NCI-H524 treated with DMSO at 0.1 percent for 48 hours (cell line): Measurements from ENCODE around the gene SAMD3.
"Not testable (repeated sequence)": the region's sequence is repeated elsewhere in the genome, so short reads cannot be mapped to it uniquely, and the experiment has no call there.

Source experiments
- DNase-seq: peaks from one replicate; lab custom pipeline; 2025; lab: John Stamatoyannopoulos, UW

SAMD3 gene

DNA sequence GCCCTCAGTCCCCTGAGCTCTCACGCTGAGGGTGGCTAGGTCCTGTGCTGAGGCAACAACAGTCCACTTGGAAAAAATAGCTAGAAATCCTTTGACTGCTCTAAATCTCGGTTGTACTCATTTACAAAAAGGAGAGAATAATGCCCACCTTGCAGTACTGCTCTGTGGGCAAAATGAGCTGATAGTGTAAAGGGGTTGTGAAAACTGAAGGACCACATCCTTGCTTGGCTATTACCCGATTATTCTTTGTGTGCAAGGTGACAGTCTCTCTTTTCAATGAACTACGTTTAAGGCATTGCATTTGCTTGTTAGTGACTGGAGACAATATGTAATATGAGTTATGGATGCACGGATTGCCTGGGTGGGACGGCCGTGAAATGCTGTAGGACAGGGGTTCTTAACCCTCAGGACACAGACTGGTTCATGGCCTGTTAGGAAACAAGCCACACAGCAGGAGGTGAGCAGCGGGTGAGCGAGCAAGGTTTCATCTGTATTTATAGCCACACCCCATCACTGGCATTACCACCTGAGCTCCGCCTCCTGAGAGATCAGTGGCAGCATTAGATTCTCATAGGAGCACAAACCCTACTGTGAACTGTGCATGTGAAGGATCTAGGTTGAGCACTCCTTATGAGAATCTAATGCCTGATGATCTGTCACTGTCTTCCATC is 14.6 kb downstream of the SAMD3 start:
- no peak for DNase-seq

GRCh38 chr6:130206479-130206878 is 16.3 kb downstream of the SAMD3 start:
- no peak for DNase-seq

- DNase-seq = no peak
These were observed 18.4 kb downstream of the SAMD3 start for GRCh38 chr6:130204322-130204721.

GRCh38 chr6:130203370-130203769 is 19.4 kb downstream of the SAMD3 start:
- no peak for DNase-seq

- no peak for DNase-seq
These were observed 20.0 kb downstream of the SAMD3 start for GRCh38 chr6:130202782-130203181.

- no peak for DNase-seq
These were observed 22.7 kb downstream of the SAMD3 start for GRCh38 chr6:130200020-130200419.

DNA sequence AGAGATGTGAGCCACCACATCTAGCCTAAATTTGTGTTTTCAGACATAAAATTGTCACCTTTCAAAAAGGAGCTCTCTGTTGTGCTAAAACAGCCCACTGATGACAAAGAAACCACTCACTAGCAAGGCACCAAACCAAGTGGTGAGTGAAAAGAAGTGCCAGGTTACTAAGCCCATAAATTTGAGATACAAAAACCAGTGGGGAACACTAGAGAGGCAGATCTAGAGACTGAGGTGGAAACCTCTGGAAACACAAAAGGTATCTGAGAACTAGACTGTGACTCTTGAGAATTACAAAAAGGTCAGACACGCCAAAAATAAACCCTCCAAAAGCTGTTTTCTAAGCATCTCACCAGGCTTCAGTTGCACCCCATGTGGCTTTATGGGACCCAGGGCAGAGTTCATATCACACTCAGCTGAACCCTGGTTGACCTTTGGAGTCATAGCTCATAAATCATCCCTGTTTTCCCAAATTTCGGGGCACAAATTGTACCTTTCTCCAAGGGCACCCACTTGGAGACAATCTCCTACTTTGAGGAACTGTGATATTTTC is 24.2 kb downstream of the SAMD3 start:
- DNase-seq = no peak

DNA sequence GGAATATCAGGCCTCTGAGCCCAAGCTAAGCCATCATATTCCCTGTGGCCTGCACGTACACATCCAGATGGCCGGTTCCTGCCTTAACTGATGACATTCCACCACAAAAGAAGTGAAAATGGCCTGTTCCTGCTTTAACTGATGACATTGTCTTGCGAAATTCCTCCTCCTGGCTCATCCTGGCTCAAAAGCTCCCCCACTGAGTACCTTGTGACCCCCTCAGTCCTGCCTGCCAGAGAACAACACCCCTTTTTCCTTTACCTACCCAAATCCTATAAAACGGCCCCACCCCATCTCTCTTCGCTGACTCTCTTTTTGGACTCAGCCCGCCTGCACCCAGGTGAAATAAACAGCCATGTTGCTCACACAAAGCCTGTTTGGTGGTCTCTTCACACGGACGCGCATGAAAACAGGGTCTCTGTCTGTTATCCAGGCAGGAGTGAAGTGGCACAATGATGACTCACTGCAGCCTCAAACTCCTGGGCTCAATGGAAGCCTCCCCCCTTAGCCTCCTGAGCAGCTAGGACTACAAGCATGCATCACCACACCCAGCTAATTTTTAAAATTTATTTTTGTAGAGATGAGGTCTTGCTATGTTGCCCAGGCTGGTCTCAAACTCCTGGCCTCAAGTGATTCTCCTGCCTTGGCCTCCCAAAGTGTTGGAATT is 24.8 kb downstream of the SAMD3 start:
- DNase-seq = not testable (repeated sequence)

DNA sequence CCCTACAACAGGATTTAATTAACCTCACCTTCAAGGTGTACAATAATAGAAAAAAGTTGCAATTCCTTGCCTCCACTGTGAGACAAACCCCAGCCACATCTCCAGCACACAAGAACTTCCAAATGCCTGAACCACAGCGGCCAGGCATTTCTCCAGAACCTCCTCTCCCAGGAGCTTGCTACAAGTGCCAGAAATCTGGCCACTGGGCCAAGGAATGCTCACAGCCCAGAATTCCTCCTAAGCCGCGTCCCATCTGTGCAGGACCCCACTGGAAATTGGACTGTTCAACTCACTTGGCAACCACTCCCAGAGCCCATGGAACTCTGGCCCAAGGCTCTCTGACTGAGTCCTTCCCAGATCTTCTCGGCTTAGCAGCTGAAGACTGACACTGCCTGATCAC is 28.3 kb downstream of the SAMD3 start:
- not testable (repeated sequence) for DNase-seq

DNA sequence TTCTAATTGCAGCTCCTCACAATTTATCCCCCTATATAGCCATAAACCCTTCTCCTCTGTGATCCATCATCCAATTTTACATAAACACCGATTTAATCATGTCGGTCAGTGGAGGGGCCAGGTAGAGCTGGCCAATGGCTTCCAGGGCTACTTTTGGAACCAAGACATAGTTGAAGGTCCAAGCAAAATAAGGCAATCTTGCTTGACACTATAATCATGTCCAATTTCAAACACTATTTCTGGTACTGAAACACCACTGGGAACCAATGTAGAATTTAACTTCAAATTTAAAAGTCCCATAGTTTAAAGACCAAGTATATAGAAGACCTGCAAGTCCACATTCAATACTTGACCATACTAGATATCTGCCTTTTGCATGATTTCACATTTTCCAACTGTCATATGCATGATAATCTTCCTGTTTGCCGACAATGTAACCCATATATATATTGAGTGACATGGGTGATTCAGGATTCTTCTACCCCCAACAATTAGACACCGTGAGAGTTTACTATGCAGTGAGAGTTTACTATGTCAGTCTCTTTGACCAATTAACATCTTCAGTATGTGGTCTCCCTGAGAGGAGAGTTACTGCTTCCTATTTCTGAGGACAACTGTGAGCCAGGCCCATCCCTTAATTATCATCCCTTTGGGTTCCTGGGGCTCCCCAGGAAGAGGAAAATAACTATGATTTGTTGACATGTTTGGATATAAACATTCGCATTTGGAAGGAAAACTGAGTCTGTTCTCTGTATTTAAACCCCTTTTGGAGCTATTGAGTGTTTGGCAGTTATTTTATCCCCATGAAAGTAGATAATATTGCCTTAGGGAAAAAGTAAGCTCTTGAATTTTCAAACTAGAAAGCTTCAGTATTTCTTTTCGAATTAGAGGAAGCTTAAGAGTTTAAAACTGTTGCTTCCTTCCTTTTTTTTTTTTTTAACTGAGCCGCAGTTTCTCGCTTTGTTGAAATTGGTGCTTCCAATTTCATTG is 31.8 kb downstream of the SAMD3 start:
- no peak for DNase-seq

DNA sequence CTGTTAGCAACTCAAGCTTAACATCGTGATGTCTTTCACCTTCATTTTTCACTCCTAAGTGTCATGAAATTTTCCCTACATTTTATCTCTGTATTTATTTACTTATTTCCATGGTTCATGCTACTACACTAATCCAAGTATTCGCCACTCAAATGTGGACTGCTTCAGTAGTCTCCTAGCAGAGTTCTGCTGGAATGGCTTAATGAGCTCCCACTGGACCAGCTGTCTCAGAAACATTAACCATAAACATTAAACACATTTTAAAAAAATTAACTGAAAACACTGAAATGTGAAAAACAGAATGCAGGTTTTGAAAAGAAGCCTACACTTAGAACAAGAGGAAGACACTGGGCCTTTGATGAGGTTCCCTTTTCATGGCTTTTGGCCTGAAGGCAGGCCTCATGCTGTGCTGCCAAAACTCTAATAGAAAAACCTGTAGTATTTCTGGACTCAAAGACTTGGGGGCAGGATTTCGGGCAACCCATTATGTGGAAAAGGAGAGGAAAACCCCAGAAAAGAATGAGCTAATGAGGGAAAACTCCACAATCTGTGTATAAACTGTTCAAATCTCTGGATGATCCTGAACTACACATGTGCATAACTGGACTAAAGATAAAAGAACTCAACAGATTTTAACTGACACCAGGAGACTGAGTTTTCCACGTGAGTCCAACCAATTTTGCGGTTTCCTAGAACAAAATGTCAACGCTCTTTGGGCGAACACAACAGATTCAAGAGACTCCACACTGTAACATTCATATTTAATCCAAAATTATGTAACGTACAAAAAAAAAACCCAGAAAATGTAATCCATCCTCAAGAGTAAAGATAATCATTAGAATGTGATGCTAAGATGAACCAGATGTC is 33.0 kb downstream of the SAMD3 start:
- DNase-seq = no peak

DNA sequence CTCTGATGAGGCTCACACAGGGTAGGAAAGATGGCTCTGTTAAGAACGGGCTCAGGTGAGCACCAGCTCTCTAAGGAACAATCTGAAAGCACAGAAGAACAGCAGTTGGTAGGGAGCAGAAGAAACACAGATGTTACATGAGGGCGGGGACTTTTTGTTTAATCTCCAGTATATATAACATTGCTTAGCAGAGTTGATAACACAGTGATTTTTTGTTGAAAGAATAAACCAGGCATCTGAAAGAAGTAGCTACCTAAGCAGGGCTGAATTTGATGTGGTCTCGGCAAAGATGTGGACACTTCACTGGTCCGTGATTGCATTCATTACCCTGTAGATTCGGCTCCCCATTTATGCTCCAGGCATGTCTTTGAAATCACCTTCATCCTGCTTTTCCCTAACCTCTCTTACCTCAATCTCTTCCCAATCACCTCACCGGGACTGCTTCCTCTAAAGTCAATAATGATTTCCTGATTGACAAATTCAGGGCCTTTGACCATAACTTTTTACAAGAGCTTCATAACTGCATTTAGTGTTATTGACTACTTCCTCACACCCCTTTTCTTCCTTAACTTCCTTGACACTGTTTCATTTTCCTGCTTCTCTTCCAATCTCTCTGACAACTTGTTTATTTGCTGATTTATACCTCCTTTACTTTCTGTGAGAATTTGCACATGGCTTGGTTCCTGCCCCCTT is 34.4 kb downstream of the SAMD3 start:
- DNase-seq = no peak

GRCh38 chr6:130187335-130188206 is 35.2 kb downstream of the SAMD3 start:
- no peak for DNase-seq

GRCh38 chr6:130185658-130186057 is 37.1 kb downstream of the SAMD3 start:
- DNase-seq = no peak

DNA sequence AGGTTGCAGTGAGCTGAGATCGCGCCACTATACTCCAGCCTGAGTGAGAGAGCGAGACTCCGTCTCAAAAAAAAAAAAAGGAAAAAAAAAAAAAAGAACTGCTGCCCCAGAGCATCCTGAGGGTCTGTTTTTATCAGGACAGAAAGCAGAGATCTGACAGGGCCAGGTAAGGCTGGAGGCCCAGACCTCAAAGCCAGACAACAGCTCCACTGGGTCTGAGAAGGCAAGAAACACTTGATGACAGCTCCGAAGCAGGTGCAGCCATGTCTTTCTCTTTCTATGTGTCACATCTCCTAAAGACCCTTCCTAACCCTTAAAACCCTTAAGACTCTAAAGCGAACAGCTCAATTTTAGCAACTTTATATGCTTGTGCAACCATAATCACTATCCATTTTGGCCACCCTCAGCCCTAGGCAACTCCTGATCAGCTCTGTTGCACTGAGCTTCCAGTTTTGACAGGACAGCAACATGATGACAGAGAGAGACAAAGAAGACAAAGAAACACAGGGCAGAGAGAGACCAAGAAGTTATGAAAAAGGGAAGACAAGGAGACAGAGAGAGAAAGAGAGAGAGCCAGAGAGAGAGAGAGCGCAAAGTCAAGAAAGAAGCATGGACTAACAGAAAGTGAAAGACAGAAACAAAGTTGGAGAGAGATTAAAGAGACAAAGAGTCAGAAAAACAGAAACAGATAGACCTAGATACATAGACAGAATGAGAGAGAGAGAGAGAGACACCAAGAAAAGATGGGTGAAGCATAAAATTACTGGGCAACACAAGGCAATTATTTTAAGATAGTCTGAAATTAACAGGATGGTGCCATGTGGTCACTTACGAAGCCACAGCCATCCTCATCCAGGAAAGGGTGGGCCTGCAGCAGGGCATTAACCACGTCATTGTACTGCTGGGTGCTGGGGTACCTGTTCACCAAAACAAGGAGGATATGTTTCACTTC is 39.2 kb downstream of the SAMD3 start:
- no peak for DNase-seq

DNA sequence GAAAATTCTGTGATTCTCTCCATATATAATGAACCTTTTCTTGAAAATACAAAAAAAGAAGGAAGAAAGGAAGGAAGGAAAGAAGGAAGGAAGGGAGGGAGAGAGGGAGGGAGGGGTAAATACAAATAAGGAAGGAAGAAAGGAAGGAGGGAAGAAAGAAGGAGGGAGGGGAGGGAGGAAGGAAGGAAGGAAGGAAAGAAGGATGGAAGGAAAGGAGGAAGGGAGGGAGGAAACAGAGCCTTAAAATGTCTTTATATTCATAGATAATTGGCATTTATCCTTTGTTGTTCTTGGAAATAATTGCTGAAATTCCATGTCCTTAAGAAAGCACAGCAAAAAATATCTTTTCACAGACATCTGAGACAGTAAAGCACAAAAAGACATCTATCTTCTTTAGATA is 40.3 kb downstream of the SAMD3 start:
- no peak for DNase-seq

DNA sequence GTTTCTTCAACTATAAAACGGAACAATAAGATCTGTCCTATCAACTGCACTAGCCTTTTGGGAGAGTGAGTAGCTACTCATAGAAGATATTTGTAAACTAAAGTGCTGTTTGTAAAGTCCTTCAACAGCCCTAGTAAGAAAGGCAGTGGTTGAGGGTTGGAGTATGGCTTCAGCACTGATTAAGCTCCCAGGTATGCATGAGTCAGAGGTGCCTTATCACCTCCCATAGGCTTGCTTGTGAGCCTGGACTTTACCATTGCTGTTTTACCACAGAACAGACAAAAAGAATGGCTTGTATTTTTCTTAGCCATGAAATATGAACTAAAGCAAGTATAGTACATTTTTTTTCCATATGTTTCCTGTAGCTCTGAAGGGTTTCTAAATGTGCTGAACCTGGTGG is 44.1 kb downstream of the SAMD3 start:
- DNase-seq = no peak

- no peak for DNase-seq
These were observed 46.4 kb downstream of the SAMD3 start for GRCh38 chr6:130176378-130176777.
